Measurements from ENCODE around the gene AMOT. TPM values are rescaled to one million over a fixed set of nuclear protein-coding genes. Genes with fewer than 3 reads are reported as not detected.

The AMOT gene
- total RNA-seq, 6 donors from 2014 or later, result 4.2 to 18.9 (median 8.0) TPM

- DNase-seq (no peak), ATAC-seq (ENCODE audit: low FRiP score in 2 of 2) (no peak)
- Histone ChIP-seq H3K27ac (no peak overlapping the region), H3K4me1 (no peaks in the 10 kb centered on the region), H3K9me3 (no peaks in the 10 kb centered on the region), H3K27me3 (no peaks in the 10 kb centered on the region), H3K4me3 (no peak overlapping the region), H3K36me3 (no peaks in the 10 kb centered on the region)
- TF ChIP-seq POLR2AphosphoS5 (IDR thresholded peaks at IDR 0.05), result no peak
- TF ChIP-seq CTCF (IDR thresholded peaks at IDR 0.05), result no peak
- no peak for TF ChIP-seq POLR2A (IDR thresholded peaks at IDR 0.05)
- TF ChIP-seq EP300 (IDR thresholded peaks at IDR 0.05), result no peak
Observed at GRCh38 chrX:112826023-112826422, 14.6 kb downstream of the AMOT start.

GRCh38 chrX:112822892-112823291, 17.7 kb downstream of the AMOT start:
- 35 to 92% methylated on average over 3 to 6 of the region's 7 CpGs for WGBS, 2 donors
- H3K4me1 ChIP-seq, result peaks cover 0 to 10% (median 2%) of the 10 kb centered on the region in 4 donors
- no peak overlapping the region for H3K27ac ChIP-seq
- DNase-seq (no peak), ATAC-seq (ENCODE audit: low FRiP score in 2 of 2) (no peak)
- no peaks in the 10 kb centered on the region for H3K9me3 ChIP-seq
- no peak overlapping the region for H3K4me3 ChIP-seq
- TF ChIP-seq EP300 (IDR thresholded peaks at IDR 0.05) (no peak), CTCF (IDR thresholded peaks at IDR 0.05) (no peak), POLR2AphosphoS5 (IDR thresholded peaks at IDR 0.05) (no peak), POLR2A (IDR thresholded peaks at IDR 0.05) (no peak)
- no peaks in the 10 kb centered on the region for H3K27me3 ChIP-seq
- H3K36me3 ChIP-seq, result no peaks in the 10 kb centered on the region

GRCh38 chrX:112820364-112821268, 20.0 kb downstream of the AMOT start:
- no peak overlapping the region for H3K4me3 ChIP-seq
- TF ChIP-seq POLR2AphosphoS5 (IDR thresholded peaks at IDR 0.05) (no peak), POLR2A (IDR thresholded peaks at IDR 0.05) (no peak), EP300 (IDR thresholded peaks at IDR 0.05) (no peak), CTCF (IDR thresholded peaks at IDR 0.05) (no peak)
- H3K27me3 ChIP-seq, result no peaks in the 10 kb centered on the region
- no peaks in the 10 kb centered on the region for H3K9me3 ChIP-seq
- H3K27ac ChIP-seq, result no peak overlapping the region
- no peaks in the 10 kb centered on the region for H3K36me3 ChIP-seq
- 62 to 64% methylated on average over 3 of the region's 3 CpGs for WGBS, 2 donors
- DNase-seq (no peak), ATAC-seq (ENCODE audit: low FRiP score in 2 of 2) (no peak)
- peaks cover 0 to 10% (median 2%) of the 10 kb centered on the region in 4 donors for H3K4me1 ChIP-seq

- 40 to 64% methylated on average over 1 of the region's 1 CpG for WGBS, 2 donors
- no peak for ATAC-seq (ENCODE audit: low FRiP score in 2 of 2)
- peaks cover 0 to 10% (median 2%) of the 10 kb centered on the region in 4 donors for H3K4me1 ChIP-seq
- no peak overlapping the region for H3K27ac ChIP-seq
- H3K36me3 ChIP-seq, result no peaks in the 10 kb centered on the region
- no peak for DNase-seq
- no peaks in the 10 kb centered on the region for H3K27me3 ChIP-seq
- no peak for TF ChIP-seq CTCF (IDR thresholded peaks at IDR 0.05)
- TF ChIP-seq EP300 (IDR thresholded peaks at IDR 0.05), result no peak
- no peak for TF ChIP-seq POLR2AphosphoS5 (IDR thresholded peaks at IDR 0.05)
- TF ChIP-seq POLR2A (IDR thresholded peaks at IDR 0.05), result no peak
- H3K4me3 ChIP-seq, result no peak overlapping the region
- H3K9me3 ChIP-seq, result no peaks in the 10 kb centered on the region
Observed at GRCh38 chrX:112819813-112820212, 20.8 kb downstream of the AMOT start.
